ENCODE results near the gene CROCC.

DNA sequence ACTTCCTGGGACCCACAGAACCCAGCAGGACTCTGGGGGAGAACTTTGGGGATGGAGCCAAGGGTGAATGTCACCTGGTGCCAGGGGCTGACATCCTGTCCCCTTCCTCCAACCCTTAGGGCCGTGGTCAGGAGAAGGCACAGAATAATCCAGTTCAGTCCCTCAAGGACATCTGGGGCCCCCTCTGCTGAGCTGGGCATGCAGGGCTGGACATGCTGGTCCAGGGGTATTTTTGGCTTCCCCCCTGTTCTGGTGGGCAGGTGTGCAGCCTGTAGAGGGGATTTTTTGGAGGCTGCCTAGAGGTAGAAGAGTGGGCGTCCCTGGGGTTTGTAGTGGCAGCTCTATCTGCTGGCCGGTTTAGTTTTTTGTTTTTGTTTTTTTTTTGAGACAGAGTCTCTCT is 3.4 kb upstream of the CROCC start:
- TF ChIP-seq, protein P1, sequence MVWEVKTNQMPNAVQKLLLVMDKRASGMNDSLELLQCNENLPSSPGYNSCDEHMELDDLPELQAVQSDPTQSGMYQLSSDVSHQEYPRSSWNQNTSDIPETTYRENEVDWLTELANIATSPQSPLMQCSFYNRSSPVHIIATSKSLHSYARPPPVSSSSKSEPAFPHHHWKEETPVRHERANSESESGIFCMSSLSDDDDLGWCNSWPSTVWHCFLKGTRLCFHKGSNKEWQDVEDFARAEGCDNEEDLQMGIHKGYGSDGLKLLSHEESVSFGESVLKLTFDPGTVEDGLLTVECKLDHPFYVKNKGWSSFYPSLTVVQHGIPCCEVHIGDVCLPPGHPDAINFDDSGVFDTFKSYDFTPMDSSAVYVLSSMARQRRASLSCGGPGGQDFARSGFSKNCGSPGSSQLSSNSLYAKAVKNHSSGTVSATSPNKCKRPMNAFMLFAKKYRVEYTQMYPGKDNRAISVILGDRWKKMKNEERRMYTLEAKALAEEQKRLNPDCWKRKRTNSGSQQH (CRISPR knock-in tag; IDR thresholded peaks at IDR 0.05), result no peak
- no peak for TF ChIP-seq KLF16 (IDR thresholded peaks at IDR 0.05)
- TF ChIP-seq PHF20 (IDR thresholded peaks at IDR 0.05; ENCODE audit: partially characterized antibody), result no peak
